ENCODE data around the gene USP43.
"Not testable (repeated sequence)": the region's sequence is repeated elsewhere in the genome, so short reads cannot be mapped to it uniquely, and the experiment has no call there.

The USP43 gene, protein sequence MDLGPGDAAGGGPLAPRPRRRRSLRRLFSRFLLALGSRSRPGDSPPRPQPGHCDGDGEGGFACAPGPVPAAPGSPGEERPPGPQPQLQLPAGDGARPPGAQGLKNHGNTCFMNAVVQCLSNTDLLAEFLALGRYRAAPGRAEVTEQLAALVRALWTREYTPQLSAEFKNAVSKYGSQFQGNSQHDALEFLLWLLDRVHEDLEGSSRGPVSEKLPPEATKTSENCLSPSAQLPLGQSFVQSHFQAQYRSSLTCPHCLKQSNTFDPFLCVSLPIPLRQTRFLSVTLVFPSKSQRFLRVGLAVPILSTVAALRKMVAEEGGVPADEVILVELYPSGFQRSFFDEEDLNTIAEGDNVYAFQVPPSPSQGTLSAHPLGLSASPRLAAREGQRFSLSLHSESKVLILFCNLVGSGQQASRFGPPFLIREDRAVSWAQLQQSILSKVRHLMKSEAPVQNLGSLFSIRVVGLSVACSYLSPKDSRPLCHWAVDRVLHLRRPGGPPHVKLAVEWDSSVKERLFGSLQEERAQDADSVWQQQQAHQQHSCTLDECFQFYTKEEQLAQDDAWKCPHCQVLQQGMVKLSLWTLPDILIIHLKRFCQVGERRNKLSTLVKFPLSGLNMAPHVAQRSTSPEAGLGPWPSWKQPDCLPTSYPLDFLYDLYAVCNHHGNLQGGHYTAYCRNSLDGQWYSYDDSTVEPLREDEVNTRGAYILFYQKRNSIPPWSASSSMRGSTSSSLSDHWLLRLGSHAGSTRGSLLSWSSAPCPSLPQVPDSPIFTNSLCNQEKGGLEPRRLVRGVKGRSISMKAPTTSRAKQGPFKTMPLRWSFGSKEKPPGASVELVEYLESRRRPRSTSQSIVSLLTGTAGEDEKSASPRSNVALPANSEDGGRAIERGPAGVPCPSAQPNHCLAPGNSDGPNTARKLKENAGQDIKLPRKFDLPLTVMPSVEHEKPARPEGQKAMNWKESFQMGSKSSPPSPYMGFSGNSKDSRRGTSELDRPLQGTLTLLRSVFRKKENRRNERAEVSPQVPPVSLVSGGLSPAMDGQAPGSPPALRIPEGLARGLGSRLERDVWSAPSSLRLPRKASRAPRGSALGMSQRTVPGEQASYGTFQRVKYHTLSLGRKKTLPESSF

DNA sequence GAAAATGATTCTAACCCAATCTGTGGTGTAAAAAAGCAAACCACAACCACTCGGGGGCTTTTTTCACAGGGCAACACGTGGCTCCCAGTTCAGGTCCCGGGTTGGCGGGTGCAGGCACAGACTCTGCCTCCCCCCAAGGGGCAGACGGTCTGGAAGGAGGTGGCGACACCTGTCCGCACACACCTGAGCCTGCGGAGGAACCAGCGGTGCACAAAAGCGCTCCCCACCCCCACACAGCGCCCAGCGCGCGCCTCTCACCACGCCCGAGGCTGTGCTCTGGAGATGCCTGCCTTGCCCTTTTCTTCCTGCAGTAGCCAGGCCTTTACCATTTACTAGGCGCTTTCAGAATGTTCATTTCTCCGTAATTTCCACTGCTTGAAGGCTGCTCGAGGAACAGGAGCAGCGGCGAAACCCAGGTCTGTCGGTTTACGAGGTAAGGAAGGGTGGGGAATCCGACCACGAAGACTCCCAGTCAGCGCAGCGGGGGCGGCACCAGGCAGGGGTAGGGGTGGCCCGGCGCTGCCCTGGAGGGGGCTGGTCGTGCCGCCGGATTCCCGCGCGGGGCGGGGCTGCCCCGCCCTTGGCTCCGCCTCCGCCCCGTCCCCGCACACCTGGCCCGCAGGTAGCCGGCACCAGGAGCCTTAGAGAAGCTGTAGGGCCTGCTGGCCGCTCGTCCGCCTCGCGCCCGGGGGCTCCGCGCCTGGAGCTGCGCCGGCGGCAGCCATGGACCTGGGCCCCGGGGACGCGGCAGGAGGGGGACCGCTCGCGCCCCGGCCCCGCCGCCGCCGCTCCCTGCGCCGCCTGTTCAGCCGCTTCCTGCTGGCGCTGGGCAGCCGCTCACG lies at the start of gene USP43:
USP43 (plus strand) TSS at position 608 of the 842 bp plus-strand sequence; CDS start at position 724, 116 bp downstream.
- in situ Hi-C loops (cut with MboI; ENCODE audit: low sequenced_read_pairs), result no loop called here

DNA sequence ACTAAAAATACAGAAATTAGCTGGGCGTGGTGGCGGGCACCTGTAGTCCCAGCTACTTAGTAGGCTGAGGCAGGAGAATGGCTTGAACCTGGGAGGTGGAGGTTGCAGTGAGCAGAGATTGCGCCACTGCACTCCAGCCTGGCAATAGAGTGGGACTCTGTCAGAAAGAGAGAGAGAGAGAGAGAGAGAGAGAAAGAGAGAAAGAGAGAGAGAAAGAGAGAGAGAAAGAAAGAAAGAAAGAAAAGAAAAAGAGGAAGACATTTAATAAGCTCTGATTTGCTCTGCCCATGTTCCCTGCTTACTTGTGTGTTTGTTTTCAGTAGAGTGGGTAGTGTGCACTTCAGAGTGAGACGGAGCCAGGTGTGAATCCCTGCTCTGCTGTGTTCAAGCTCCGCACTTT lies 47.7 kb upstream of the USP43 start:
- in situ Hi-C loops (cut with MboI; ENCODE audit: low sequenced_read_pairs), result not testable (repeated sequence)

DNA sequence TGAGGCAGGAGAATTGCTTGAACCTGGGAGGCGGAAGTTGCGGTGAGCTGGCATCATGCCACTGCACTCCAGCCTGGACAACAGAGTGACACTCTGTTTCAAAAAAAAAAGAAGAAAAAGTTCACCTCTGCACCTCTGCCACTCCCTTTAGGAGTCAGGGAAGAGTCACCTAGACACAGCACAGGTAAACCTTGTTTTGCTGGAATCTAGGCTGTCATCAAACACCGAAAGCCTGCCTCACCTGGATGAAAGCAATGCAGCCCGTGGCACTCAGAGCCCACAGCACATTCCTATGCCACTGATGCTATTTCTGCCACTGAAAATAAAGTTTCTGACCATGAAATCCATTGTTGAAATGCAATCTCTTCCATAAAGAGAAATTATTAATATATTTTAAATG lies 46.7 kb upstream of the USP43 start:
- in situ Hi-C loops (cut with MboI; ENCODE audit: low sequenced_read_pairs), result no loop called here

DNA sequence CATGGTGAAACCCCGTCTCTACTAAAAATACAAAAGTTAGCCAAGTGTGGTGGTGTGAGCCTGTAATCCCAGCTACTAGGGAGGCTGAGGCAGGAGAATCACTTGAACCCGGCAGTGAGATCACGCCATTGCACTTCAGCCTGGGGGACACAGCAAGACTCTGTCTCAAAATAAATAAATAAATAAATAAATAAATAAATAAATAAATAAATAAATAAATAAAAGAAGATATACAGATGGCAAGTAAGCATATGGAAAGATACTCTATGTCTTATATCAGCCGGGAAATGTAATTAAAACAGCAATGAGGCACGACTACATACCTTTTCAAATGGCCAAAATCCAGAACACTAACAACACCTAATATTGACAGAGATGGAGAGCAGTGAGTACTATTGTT lies 40.7 kb upstream of the USP43 start:
- in situ Hi-C loops (cut with MboI; ENCODE audit: low sequenced_read_pairs), result not testable (repeated sequence)

DNA sequence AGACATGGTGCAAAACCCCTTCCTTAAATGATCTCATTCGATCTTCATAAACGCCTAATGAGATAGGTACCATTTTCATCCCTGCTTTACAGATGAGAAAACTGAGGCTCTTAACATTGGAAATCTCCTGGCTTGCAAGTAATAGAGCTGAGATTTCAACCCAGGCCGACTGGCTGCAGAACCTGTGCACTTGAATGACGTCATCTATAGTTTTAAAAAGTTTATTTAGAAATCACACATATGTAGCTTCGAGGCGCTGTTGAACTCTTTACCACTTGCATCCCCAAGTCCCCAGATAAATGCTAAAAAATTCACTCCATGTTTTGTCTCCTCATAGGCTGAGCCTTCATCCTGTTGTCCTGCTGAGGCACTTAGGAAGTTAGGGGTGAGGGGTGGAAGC lies 38.9 kb upstream of the USP43 start:
- in situ Hi-C loops (cut with MboI; ENCODE audit: low sequenced_read_pairs), result no loop called here

DNA sequence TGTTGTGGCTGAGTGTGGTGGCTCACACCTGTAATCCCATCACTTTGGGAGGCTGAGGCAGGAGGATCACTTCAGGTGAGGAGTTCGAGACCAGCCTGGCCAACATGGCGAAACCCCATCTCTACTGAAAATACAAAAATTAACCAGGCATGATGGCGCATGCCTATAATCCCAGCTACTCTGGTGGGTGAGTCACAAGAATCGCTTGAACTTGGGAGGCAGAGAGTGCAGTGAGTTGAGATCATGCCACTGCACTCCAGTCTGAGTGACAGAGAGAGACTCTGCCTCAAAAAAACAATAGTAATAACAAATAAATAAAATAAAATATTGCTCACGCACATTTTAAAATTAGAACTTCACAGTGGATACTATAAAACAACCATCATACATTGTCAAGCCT lies 38.3 kb upstream of the USP43 start:
- in situ Hi-C loops (cut with MboI; ENCODE audit: low sequenced_read_pairs), result not testable (repeated sequence)

DNA sequence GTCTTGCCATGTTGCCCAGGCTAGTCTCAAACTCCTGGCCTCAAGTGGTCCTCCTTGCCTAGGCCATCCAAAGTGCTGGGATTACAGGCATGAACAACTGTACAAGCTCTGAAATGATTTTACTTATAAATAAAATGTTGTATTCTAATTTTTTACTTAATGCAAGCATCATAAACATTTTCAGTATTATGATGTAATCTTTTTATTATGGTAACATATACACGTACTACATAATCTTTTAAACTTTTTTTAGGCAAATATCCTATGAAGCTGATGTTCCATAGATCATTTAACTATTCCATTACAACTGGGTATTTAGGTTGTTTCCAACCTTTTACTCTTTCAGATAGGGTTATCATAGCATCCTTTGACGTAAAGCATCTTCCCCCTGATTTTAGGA lies 33.8 kb upstream of the USP43 start:
- in situ Hi-C loops (cut with MboI; ENCODE audit: low sequenced_read_pairs), result no loop called here

DNA sequence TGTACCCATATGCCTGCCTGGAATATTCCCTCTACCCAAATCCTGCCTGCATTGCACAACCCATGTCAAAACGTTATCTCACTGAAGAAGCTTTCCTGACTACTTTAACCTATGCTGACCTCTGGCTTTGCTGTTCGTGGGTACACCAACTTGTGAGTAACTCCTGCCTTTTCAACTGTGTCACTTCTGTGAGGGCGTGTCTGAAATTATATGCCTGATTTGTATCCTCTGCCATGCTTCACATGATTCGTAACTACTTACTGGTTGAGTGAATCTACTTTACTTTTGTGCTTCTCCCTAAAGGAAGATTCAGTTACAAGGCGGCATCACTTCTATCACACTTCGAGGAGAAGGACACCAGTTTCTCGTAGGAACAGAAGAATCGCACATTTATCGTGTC lies 33.3 kb upstream of the USP43 start:
- in situ Hi-C loops (cut with MboI; ENCODE audit: low sequenced_read_pairs), result no loop called here

DNA sequence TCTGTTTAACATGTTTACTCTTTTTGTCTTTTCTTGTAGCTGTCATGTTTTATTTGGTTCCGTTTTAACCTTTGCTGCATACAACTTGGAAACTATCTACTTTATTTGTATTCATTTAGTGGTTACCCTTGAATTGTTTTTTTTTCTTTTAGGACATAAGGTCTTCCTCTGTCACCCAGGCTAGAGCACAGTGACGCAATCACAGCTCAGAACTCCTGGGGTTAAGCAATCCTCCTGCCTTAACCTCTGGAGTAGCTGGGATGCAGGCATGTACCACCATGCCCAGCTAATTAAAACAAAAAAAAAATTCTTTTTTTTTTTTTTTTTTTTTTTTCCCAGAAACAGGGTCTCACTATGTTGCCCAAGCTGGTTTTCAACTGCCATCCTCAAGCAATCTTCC lies 29.8 kb upstream of the USP43 start:
- in situ Hi-C loops (cut with MboI; ENCODE audit: low sequenced_read_pairs), result no loop called here

DNA sequence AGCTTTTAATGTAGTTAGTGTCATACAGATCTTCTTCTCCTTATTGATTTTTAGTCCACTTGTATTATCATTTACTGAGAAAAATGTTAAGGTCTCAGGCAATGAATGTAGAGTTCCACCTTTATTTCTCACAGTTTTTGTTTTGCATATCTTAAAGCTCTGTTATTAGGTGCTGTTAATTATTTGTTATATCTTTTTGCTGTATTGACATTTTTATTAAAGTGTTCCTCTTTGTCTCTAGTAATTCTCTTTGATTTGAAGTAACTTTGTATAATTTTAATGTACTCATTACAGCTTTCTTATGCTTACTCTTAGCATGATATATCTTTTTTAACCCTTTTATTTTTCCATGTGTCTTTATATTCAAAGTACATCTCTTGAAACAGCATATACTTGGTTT lies 22.4 kb upstream of the USP43 start:
- in situ Hi-C loops (cut with MboI; ENCODE audit: low sequenced_read_pairs), result no loop called here

DNA sequence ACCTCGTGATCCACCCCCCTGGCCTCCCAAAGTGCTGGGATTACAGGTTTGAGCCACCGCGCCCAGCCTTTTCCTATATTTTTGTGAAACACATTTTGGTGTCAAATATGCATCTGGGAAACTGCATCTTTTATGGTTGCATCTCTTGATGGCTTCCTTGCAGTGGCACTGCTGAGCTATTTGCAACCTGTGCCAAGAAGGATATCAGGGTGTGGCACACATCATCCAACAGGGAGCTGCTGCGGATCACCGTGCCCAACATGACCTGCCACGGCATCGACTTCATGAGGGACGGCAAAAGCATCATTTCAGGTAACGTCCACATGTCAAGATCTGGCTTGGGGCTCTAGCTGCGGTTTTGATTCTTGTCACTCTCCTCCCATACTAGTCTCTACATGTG lies 16.8 kb upstream of the USP43 start:
- in situ Hi-C loops (cut with MboI; ENCODE audit: low sequenced_read_pairs), result no loop called here

DNA sequence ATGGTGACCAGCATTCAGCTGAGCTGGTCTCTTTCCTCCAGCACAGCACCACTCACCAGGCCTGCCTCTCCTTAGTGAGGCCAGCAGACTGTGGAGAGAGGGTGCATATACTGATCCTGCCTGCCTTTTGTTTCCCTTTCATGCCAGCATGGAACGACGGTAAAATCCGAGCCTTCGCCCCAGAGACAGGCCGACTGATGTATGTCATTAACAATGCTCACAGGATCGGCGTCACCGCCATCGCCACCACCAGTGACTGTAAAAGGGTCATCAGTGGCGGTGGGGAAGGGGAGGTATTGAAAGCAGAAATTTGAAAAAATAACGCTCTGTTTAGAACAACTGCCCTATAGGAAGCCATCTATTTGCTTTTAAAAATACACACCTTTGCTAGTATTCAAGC lies 12.6 kb upstream of the USP43 start:
- in situ Hi-C loops (cut with MboI; ENCODE audit: low sequenced_read_pairs), result no loop called here

DNA sequence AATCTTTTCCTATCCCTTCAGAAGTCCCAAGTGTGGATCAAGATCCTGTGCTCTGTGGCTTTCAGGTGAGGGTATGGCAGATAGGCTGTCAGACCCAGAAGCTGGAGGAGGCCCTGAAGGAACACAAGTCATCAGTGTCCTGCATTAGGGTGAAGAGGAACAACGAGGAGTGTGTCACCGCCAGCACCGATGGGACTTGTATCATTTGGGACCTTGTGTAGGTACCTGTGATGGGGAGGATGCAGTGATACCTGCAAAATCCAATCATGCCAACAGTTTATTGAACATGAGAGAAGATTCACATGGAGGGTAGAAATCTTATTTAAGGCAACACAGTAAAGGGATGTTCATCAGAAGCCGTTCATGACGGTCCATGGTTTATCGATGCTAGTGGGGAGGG lies 10.0 kb upstream of the USP43 start:
- in situ Hi-C loops (cut with MboI; ENCODE audit: low sequenced_read_pairs), result no loop called here

DNA sequence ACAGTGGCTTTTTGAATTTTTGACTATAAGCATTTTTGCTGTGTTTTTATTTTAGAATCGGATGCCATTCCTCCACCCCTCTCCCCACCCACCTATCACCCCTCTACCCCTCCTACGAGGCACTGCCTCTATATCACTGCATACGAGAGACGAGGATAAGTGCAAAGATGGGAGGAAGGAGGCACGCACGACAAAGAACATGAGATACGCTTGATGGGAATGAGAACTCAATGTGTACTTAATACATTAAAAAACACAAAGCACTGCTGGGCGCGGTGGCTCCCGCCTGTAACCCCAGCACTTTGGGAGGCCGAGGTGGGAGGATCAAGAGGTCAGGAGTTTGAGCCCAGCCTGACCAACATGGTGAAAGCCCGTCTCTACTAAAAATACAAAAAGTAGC lies 8.8 kb upstream of the USP43 start:
- in situ Hi-C loops (cut with MboI; ENCODE audit: low sequenced_read_pairs), result no loop called here

DNA sequence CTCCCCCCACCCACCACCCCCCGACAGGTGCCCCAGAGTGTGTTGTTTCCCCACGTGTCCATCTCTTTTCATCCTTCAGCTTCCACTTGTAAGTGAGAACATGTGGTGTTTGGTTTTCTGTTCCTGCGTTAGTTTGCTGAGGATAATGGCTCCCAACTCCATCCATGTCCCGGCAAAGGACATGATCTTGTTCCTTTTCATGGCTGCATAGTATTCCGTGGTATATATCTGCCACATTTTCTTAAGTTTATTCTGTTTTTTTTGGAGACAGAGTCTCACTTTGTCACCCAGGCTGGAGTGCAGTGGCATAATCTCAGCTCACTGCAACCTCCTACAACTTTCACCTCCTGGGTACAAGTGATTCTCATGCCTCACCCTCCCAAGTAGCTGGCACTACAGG lies 4.9 kb upstream of the USP43 start:
- in situ Hi-C loops (cut with MboI; ENCODE audit: low sequenced_read_pairs), result not testable (repeated sequence)

DNA sequence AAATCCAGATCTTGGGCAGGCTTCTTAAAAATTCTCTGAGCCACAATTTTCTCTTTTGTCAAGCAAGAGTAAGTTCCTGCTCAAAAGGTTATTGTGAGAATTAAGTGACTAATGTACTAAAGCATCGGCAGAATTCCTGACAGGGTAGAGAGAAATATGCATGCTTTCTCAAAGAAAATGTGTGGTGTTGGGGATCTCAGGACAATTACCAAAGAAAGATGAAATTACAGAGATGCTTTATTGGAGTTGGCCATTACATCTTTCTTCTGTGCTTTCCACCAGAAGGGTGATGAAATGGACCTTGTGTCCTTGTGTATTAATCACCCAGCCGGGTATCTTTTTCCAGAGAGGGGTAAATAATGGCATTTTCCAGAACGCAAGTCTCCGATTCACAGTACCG lies 1.7 kb upstream of the USP43 start:
- in situ Hi-C loops (cut with MboI; ENCODE audit: low sequenced_read_pairs), result no loop called here

DNA sequence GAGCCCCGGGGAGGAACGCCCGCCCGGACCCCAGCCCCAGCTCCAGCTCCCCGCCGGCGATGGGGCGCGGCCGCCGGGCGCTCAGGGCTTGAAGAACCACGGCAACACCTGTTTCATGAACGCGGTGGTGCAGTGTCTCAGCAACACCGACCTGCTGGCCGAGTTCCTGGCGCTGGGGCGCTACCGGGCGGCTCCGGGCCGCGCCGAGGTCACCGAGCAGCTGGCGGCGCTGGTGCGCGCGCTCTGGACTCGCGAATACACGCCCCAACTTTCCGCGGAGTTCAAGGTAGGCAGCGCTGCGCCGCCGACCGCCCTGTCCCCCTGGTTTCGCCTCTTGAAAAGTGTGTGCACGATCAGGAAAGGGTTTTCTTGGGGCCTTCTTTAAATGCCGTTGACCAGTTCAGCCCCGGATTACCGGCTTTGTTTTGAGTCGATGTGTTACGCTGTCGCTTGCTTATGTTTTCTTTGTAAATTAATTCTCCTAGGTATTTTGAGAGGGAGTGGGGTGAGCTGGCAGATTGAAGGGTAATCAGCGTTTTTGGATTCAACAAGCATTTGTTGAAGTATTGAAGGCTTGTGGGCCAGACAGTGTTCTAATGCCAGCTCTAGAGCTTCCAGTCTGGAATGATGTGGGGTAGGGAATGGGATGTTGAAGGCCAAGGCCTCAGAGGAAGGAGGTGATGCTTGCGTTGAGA lies 681 bp downstream of the USP43 start:
- in situ Hi-C loops (cut with MboI; ENCODE audit: low sequenced_read_pairs), result no loop called here

DNA sequence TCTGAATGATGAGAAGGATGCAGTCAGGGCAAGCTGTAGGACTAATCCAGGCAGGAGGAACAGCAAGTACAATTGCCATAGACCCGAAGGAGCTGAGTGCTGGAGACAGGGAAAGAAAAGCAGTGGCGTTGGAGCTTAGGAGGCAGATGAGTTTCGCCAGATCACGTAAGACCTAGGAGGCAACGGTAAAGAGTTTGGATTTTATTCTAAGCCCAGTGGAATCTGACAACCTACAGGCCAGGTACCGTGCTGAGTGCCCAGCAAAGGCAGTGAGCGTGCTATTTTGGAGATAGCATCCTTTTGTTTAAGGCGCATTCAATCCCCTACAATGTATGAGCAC lies 1.2 kb downstream of the USP43 start:
- in situ Hi-C loops (cut with MboI; ENCODE audit: low sequenced_read_pairs), result no loop called here

DNA sequence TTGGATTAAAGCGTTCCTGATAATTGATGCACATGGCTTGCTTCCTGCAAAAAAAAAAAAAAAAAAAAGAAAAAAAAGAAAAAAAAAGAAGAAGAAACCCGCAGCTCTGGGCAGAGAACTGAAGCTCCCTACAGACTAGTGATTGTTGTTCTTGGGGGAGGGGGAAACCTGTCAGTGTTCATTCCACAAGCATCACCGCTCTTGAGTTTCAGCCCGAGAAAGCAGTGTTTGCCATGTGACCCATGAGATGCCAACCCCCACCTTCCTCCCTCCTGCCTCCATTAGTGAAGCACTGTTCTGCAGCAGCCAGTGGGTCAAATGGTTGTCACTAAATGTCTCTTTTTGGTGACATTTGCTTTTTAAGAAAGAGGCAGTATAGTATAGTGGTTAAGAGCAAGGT lies 1.7 kb downstream of the USP43 start:
- in situ Hi-C loops (cut with MboI; ENCODE audit: low sequenced_read_pairs), result no loop called here

DNA sequence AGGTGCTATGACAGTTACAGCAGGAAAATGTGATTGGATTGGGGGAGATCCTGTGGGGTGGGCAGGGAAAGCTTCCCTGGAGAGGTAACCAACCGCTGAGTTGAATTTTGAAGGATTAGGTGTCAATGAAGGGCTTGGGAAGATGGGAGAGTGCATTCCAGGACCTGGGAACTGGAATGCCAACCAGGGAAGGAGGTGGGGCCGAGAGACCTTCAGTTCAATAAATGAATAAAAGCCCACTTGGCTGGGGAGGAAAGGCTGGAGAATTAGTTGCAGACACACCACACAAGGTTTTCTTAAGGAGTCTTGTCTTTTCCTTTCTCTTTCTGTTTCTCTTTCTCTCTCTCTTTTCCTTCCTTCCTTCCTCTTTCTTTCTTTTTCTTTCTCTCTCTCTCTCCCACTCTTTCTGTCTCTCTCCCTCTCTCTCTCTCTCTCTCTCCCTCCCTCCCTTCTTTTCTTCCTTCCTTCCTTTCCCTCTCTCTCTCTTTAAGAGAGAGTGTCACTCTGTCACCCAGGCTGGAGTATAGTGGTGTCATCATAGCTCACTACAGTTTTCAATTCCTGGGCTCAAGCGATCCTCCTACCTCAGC lies 3.3 kb downstream of the USP43 start:
- in situ Hi-C loops (cut with MboI; ENCODE audit: low sequenced_read_pairs), result no loop called here
